Smooth muscle cell (in vitro differentiated cells): ENCODE data around the gene ADCY7. TPM values are rescaled to one million over a fixed set of nuclear protein-coding genes. Genes with fewer than 3 reads are reported as not detected.

Experiments used
- DNase-seq: peaks from one replicate; lab custom pipeline; 2025; ENCODE audit not compliant: unreplicated experiment; lab: John Stamatoyannopoulos, UW
- H2AFZ ChIP-seq: fragments of 200-600 bp; sonication (generic); 2 replicates; pipeline ENCODE4 v1.6.0; 2016; ENCODE audit warnings: antibody characterized with exemption, low read depth, mild to moderate bottlenecking
- H3F3A ChIP-seq: fragments of 200-600 bp; sonication (generic); 2 replicates; pipeline ENCODE4 v1.6.0; 2017; ENCODE audit warnings: antibody characterized with exemption, low read depth
- H3K27ac ChIP-seq: fragments of 200-600 bp; sonication (generic); 2 replicates; pipeline ENCODE4 v1.5.1; 2016; ENCODE audit warnings: low read depth, mild to moderate bottlenecking
- H3K27me3 ChIP-seq: fragments of 200-600 bp; sonication (generic); 2 replicates; pipeline ENCODE4 v1.6.1; 2016; ENCODE audit warnings: low read depth, mild to moderate bottlenecking
- H3K36me3 ChIP-seq: fragments of 200-600 bp; sonication (generic); 2 replicates; pipeline ENCODE4 v1.5.1; 2016; ENCODE audit warnings: low read depth
- H3K4me1 ChIP-seq: fragments of 200-600 bp; sonication (generic); 2 replicates; pipeline ENCODE4 v1.5.1; 2016; ENCODE audit warnings: low read depth
- H3K4me2 ChIP-seq: fragments of 200-600 bp; sonication (generic); 2 replicates; pipeline ENCODE4 v1.6.0; 2016; ENCODE audit warnings: mild to moderate bottlenecking
- H3K4me3 ChIP-seq: fragments of 200-600 bp; sonication (generic); 2 replicates; pipeline ENCODE4 v1.5.1; 2016; ENCODE audit warnings: mild to moderate bottlenecking
- H3K79me2 ChIP-seq: fragments of 200-600 bp; sonication (generic); 2 replicates; pipeline ENCODE4 v1.6.0; 2016; ENCODE audit warnings: low read depth, mild to moderate bottlenecking
- H3K9ac ChIP-seq: fragments of 200-600 bp; sonication (generic); 2 replicates; pipeline ENCODE4 v1.6.0; 2016; ENCODE audit warnings: low read depth
- H3K9me3 ChIP-seq: fragments of 200-600 bp; sonication (generic); replicated peaks from 2 replicates; pipeline ENCODE4 v1.5.1; 2016; ENCODE audit warnings: low read depth
- H4K20me1 ChIP-seq: fragments of 200-600 bp; sonication (generic); 2 replicates; pipeline ENCODE4 v1.6.0; 2016; ENCODE audit warnings: low read depth
- CTCF ChIP-seq: fragments of 200-600 bp; sonication (generic); IDR thresholded peaks from 2 replicates; pipeline ENCODE4 v1.5.1; 2017; ENCODE audit warnings: borderline replicate concordance, mild to moderate bottlenecking, antibody characterized with exemption; ENCODE audit not compliant: insufficient read depth, poor library complexity, severe bottlenecking
- WGBS: methylation state at CpG from one replicate; pipeline ENCODE4 v1.1.7; 2016; ENCODE audit warnings: low lambda C conversion rate; 5-methylcytosine and 5-hydroxymethylcytosine counted together
- polyA plus RNA-seq: library from polyadenylated mRNA; unstranded; fragments of >200 nt; fragmentation: Nextera tagmentation; extraction: Ambion mirVana; gene quantifications from 2 replicates; pipeline ENCODE4 v1.2.1, GENCODE V29; 2016
- total RNA-seq: library from RNA; depleted of rRNA; stranded (reverse); fragments of >200 nt; gene quantifications from 2 replicates; pipeline ENCODE4 v1.2.3, GENCODE V29; 2014

The ADCY7 gene
- total and polyA plus RNA-seq, 2 experiments from 2014 or later = 28.1 to 31.6 TPM

GRCh38 chr16:50292566-50292948 is 26.2 kb downstream of the ADCY7 start:
- Histone ChIP-seq H3F3A (no peaks in the 10 kb centered on the region), H3K27ac (no peak overlapping the region), H2AFZ (no peak overlapping the region), H3K4me1 (no peaks in the 10 kb centered on the region), H3K9ac (no peak overlapping the region), H3K4me3 (no peak overlapping the region), H3K36me3 (no peaks in the 10 kb centered on the region), H3K79me2 (no peaks in the 10 kb centered on the region), H3K4me2 (no peak overlapping the region), H3K9me3 (no peaks in the 10 kb centered on the region), H3K27me3 (no peaks in the 10 kb centered on the region), H4K20me1 (peaks cover 9% of the 10 kb centered on the region)
- no peak for TF ChIP-seq CTCF
- 95% methylated on average over 12 of the region's 12 CpGs for WGBS
- no peak for DNase-seq

GRCh38 chr16:50293041-50293783 is 26.9 kb downstream of the ADCY7 start:
- Histone ChIP-seq H3K4me3 (no peak overlapping the region), H3F3A (no peaks in the 10 kb centered on the region), H3K36me3 (no peaks in the 10 kb centered on the region), H3K79me2 (no peaks in the 10 kb centered on the region), H3K4me2 (no peak overlapping the region), H2AFZ (no peak overlapping the region), H3K27ac (no peak overlapping the region), H3K9me3 (no peaks in the 10 kb centered on the region), H4K20me1 (peaks cover 9% of the 10 kb centered on the region), H3K27me3 (no peaks in the 10 kb centered on the region), H3K9ac (no peak overlapping the region), H3K4me1 (no peaks in the 10 kb centered on the region)
- TF ChIP-seq CTCF = no peak
- DNase-seq = no peak
- 95% methylated on average over 20 of the region's 20 CpGs for WGBS

- 94% methylated on average over 19 of the region's 20 CpGs for WGBS
- Histone ChIP-seq H3K27ac (no peak overlapping the region), H3K9ac (no peak overlapping the region), H2AFZ (no peak overlapping the region), H3K79me2 (no peaks in the 10 kb centered on the region), H4K20me1 (peaks cover 4% of the 10 kb centered on the region), H3K36me3 (no peaks in the 10 kb centered on the region), H3K4me3 (no peak overlapping the region), H3K9me3 (no peaks in the 10 kb centered on the region), H3K4me1 (no peaks in the 10 kb centered on the region), H3F3A (no peaks in the 10 kb centered on the region), H3K4me2 (no peak overlapping the region), H3K27me3 (no peaks in the 10 kb centered on the region)
- no peak for DNase-seq
- TF ChIP-seq CTCF = no peak
Measured at GRCh38 chr16:50293994-50294855, 27.9 kb downstream of the ADCY7 start.
